Loucy (cell line): ENCODE results near the gene ZSWIM5.

ENCODE experiments used
- CTCF ChIP-seq: fragments of 200-600 bp; sonication (generic); conservative IDR thresholded peaks from 2 replicates; pipeline ENCODE4 v1.5.1; 2014; ENCODE audit warnings: mild to moderate bottlenecking, antibody characterized with exemption, low read length
- EZH2phosphoT487 ChIP-seq: fragments of 200-600 bp; IDR thresholded peaks from 2 replicates; pipeline ENCODE4 v1.6.1; 2018; ENCODE audit warnings: antibody characterized with exemption, mild to moderate bottlenecking, moderate library complexity, borderline replicate concordance

- no peak for TF ChIP-seq CTCF
- TF ChIP-seq EZH2phosphoT487: no peak
Measured at GRCh38 chr1:45221716-45222115, 15.3 kb upstream of the ZSWIM5 start.
